NCI-H1092 treated with DMSO at 0.1 percent for 48 hours (cell line): ENCODE measurements around the gene SERPINA4.

Experiments used
- DNase-seq: peaks from one replicate; lab custom pipeline; 2025; lab: John Stamatoyannopoulos, UW

The SERPINA4 gene

GRCh38 chr14:94542811-94543440 lies 18.3 kb upstream of the SERPINA4 start:
- no peak for DNase-seq

DNA sequence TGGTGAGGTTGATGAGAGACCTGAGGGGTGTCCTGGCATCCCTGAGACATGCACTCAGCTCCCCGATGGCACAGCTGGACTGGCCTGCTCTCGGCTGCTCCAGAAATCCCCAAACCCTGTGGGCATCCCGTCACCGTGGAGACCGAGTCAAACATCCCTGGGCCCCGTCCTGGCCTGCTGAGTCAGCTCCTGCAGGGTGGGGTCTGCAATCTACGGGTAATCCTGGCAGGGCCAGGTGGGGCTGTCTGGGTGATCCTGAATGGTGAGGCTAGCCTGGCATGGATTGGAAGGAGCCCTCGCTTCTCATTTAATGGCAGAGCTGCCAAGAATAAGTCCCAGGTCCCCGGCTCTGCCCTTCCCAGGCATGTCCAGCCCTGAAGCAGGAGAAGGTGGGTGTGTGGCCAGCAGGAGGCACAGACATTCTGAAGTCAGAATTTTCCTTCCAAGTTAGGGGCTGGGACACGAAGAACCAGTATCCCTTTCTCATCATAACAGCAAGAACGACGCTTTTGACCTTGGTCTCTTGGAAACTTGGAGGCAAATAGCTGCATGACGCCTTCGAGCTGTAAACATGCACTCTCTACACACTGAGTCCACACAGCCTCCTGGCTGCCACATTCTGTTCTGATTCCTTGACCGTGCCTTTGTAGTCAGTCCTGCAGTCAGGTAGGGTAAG lies 17.7 kb upstream of the SERPINA4 start:
- no peak for DNase-seq

DNA sequence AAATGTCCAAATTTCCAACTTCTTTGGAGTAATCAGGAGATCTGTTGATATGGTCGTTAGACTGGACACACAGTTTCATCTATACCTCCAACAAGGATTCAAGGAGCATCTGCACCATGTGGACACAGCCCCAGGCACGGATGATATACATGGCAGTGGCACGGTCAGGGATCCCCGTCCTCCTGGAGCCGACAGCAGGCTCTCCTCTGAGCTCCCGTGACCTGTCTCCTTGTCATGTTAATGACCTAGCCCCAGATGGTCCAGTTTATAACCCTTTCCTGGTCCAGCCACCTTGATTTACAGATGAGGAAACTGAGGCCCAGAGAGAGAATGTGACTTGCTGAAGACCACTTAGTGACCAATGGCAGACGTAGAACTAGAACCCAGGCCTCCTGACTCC lies 16.5 kb upstream of the SERPINA4 start:
- DNase-seq: no peak

DNA sequence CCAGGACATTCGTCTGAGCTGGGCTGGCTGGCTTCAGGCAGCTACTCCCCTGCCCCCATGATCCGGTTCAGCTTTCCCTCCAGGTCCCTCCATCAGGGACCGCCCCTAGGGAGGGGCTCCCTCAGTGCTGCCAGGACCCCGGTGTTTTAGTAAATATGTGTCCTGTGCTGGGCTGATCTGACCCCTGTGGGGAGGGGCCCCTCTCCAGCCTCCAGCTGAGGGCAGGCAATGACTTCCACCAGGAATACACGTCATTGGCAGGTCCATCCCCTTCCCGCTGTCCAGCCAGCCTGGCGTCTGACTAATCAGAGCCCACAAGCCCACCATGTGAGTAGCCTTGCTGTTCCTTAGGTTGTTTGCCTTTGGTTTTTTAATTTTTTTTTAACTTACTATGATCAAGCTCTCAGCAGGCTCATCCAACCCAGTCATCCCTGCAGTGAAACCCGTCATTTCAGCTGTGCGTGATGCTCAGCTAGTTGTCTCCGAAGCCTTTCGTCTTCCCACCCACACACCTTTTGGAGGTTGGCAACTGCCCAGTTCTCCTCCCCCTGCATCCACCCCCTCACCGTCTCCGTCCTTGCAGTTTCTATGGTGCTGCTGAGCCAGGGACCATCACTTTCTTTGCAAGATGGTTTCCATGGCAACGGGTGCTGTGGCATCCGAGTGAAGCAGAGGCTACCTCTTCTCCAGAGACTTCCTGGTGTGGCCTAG lies 16.0 kb upstream of the SERPINA4 start:
- DNase-seq: no peak

GRCh38 chr14:94547151-94547680 lies 14.0 kb upstream of the SERPINA4 start:
- no peak for DNase-seq

DNA sequence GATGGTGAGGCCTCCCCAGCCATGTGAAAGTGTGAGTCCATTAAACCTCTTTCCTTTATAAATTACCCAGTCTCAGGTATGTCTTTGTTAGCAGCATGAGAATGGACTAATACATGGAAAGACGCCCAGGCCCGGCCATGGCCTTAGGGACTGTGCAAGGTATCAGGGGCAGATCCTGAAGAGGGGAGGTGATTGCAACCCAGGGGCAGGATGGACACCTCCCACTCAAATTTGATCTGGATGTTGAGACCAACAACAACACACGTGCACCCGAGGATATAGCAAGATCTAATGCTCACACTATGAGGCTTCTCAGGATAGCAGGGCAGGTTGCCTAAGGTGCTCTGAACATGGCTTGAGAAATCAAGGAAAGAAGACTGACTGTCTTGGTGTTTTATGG lies 13.5 kb upstream of the SERPINA4 start:
- no peak for DNase-seq

- no peak for DNase-seq
Measured at GRCh38 chr14:94548131-94548998, 12.9 kb upstream of the SERPINA4 start.

- DNase-seq: peak; percentile 18
Measured at GRCh38 chr14:94548999-94549985, 11.9 kb upstream of the SERPINA4 start.

GRCh38 chr14:94550041-94550440 lies 11.2 kb upstream of the SERPINA4 start:
- DNase-seq: no peak

- no peak for DNase-seq
Measured at GRCh38 chr14:94555991-94556390, 5.3 kb upstream of the SERPINA4 start.

DNA sequence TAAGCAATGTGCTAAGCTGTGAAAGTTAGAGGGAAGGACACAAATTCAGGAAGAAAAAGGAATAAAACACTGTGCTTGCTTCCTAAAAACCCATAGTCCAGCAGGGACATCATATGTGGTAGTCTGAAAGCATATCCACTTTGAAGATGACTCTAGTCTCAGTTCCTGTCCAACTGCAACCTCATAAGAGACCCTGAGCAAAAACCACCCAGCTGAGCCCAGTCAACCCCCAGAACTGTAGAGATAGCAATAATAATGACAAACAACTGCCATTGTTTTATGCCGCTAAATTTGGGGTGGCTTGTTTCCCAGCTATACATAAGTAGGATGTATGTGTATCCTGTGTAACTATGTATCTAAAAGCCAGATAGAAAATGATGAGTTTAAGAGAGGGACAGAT lies 3.9 kb upstream of the SERPINA4 start:
- no peak for DNase-seq

GRCh38 chr14:94558842-94559241 lies 2.4 kb upstream of the SERPINA4 start:
- no peak for DNase-seq

DNA sequence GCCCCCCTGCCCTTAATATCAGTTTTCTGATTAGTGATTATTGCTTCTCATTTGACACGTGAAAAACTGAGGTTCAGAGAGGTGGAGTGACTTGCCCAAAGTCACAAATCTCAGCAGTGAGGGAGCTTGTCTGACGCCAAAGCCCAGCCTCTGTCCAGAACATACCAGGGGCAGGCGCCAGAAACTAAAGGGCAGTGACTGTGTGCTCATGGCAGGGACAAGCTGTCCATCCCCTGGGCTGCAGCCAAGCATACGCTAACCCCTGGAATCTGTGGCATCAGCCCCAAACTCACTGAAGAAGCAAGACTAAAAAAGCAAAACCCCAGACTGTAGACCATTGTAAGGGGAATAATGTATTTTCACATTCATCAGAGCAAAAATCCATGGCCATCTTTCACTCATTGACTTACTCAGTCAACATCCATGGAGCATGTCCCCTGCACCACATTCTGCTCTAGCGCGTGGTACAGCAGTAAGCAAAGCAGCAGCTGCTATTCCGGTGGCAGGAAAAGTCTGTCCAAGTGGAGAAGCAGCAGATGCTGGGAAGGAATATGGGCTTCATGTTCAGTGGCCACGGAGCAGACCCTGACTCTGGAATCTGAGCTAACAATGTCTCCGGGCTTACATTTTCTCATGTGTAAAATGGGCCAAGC lies 1.5 kb upstream of the SERPINA4 start:
- DNase-seq: no peak

DNA sequence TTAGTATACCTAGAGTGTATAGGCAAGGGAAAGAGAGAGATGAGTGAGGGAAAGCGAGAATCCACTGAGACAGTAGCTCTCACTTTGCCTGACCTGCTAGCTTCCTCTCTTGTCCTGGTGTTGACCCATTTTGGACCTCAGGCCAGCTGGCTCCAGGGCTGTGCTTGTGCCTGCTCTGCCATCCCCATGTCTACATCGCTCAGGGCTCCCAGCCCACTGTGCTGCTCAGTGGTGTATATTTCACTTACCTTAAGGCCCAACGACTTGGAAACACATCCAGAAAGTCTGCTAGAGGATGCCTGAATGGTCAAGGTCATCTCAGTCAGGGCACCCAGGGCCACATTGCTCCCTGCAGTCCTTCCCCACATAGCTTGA lies 964 bp upstream of the SERPINA4 start:
- DNase-seq: no peak

DNA sequence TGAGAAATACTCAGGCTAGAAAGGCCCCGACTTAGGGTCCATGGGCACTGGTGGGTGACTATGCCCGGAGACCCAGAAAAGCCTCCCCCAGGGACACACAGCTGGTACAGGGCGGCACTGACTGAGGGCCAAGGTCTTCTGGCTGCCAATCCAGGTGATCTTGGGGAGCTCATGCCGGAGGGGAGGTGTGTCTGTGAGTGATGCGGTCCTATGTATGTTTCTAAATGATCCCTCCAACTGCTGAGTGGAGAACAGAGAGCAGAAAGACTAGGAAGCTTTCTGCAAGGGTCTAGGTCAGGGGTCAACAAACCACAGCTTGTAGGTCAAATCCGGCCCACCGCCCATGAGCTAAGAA lies 391 bp downstream of the SERPINA4 start:
- DNase-seq: no peak

- DNase-seq: no peak
Measured at GRCh38 chr14:94562022-94562421, 780 bp downstream of the SERPINA4 start.

DNA sequence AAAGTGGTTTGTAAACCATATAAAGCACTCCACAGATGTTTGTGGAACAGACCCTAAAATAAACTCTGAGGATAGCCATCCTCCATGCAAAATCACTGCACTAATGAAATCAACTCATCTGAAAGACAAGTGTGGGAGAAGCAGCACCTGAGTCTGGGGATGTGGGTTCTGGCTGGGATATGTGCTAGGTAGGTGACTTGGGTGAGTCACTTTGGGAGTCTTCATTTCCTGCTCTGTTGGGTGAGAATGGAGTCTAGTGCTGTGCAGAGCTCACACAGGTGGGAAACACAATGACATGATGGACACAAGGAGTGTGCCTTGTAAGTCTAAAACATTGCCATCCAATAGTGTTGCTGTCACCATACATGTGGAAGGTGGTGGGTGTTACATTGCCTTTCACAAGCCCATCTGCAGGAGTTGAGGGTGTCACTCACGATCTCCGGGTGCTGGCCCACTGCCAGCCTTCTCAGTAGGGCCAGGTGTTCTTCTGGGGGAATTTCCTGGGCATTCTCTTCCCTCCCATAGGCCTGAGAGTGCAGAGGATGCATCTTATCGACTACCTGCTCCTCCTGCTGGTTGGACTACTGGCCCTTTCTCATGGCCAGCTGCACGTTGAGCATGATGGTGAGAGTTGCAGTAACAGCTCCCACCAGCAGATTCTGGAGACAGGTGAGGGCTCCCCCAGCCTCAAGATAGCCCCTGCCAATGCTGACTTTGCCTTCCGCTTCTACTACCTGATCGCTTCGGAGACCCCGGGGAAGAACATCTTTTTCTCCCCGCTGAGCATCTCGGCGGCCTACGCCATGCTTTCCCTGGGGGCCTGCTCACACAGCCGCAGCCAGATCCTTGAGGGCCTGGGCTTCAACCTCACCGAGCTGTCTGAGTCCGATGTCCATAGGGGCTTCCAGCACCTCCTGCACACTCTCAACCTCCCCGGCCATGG lies 2.0 kb downstream of the SERPINA4 start:
- DNase-seq: no peak

GRCh38 chr14:94564381-94564780 lies 3.1 kb downstream of the SERPINA4 start:
- no peak for DNase-seq

DNA sequence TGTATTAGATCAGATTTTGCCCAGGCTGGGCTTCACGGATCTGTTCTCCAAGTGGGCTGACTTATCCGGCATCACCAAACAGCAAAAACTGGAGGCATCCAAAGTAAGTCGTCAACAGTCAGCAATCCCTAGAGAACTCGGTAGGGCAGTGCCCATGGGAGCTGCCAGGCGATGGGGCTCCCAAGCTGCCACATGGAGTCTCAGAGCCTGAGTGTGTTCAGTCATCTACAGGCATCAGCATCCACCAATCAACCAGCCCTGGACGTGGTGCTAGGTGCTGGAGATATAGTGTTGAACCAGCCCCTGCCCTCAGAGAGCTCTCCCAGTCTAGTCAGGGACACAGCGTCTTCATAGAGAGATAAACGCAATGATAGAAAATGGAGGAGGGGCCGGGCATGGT lies 6.9 kb downstream of the SERPINA4 start:
- no peak for DNase-seq
